ENCODE results near the gene SAMD15. TPM values are rescaled to one million over a fixed set of nuclear protein-coding genes. Genes with fewer than 3 reads are reported as not detected.

Gene SAMD15
- total and polyA plus RNA-seq, 7 donors, result 0.16 to 0.55 (median 0.31) TPM; not detected in 1

- H3K4me1 ChIP-seq, result peaks cover 0 to 20% (median 13%) of the 10 kb centered on the region in 4 donors
- no peak overlapping the region for H3K4me3 ChIP-seq
- WGBS, 2 donors, result 41 to 70% methylated on average over 4 of the region's 4 CpGs
- intact Hi-C loops (cut with DNase I), result no loop called here
- H3K9me3 ChIP-seq, result no peaks in the 10 kb centered on the region
- TF ChIP-seq EP300 (IDR thresholded peaks at IDR 0.05) (no peak), POLR2AphosphoS5 (IDR thresholded peaks at IDR 0.05) (no peak), POLR2A (IDR thresholded peaks at IDR 0.05) (no peak), CTCF (IDR thresholded peaks at IDR 0.05) (no peak)
- H3K27ac ChIP-seq, result no peak overlapping the region
- H3K27me3 ChIP-seq, result no peaks in the 10 kb centered on the region
- H3K36me3 ChIP-seq, result no peaks in the 10 kb centered on the region
- DNase-seq, result no peak
Measured at GRCh38 chr14:77372304-77372841, 4.8 kb upstream of the SAMD15 start.

- Histone ChIP-seq H3K27me3 (no peaks in the 10 kb centered on the region), H3K4me1 (peaks cover 0 to 25% (median 17%) of the 10 kb centered on the region in 4 donors), H3K4me3 (peak overlapping the region in 1 of 4 donors; percentile 92), H3K27ac (no peak overlapping the region), H3K36me3 (no peaks in the 10 kb centered on the region), H3K9me3 (no peaks in the 10 kb centered on the region)
- intact Hi-C loops (cut with DNase I), result no loop called here
- no peak for DNase-seq
- TF ChIP-seq CTCF (IDR thresholded peaks at IDR 0.05) (no peak), POLR2AphosphoS5 (IDR thresholded peaks at IDR 0.05) (no peak)
- 64 to 85% methylated on average over 9 of the region's 9 CpGs for WGBS, 2 donors
Measured at GRCh38 chr14:77375164-77375950, 1.8 kb upstream of the SAMD15 start.

- Histone ChIP-seq H3K27ac (peak overlapping the region; percentile 75 to 89 (median 84)), H3K9me3 (no peaks in the 10 kb centered on the region), H3K4me1 (peaks cover 0 to 25% (median 17%) of the 10 kb centered on the region in 4 donors), H3K27me3 (no peaks in the 10 kb centered on the region), H3K4me3 (peak overlapping the region; percentile 67 to 94 (median 80)), H3K36me3 (no peaks in the 10 kb centered on the region)
- no peak for DNase-seq
- intact Hi-C loops (cut with DNase I), result loop anchor here (2.0 kb wide), 2 partner anchors 55 to 83 kb away; partner anchors contain the start of genes AHSA1, GSTZ1 and POMT2
- 16 to 17% methylated on average over 24 of the region's 24 CpGs for WGBS, 2 donors
- TF ChIP-seq CTCF (IDR thresholded peaks at IDR 0.05) (no peak), POLR2AphosphoS5 (IDR thresholded peaks at IDR 0.05) (no peak), EP300 (IDR thresholded peaks at IDR 0.05) (no peak), POLR2A (IDR thresholded peaks at IDR 0.05) (no peak)
Measured at GRCh38 chr14:77375973-77376770, 1.0 kb upstream of the SAMD15 start.

- 9 to 17% methylated on average over 10 of the region's 10 CpGs for WGBS, 2 donors
- H3K36me3 ChIP-seq, result no peaks in the 10 kb centered on the region
- intact Hi-C loops (cut with DNase I), result loop anchor here (2.0 kb wide), 2 partner anchors 57 to 81 kb away; partner anchors contain the start of genes AHSA1, GSTZ1 and POMT2
- peak overlapping the region; percentile 67 to 94 (median 80) for H3K4me3 ChIP-seq
- peaks cover 0 to 25% (median 17%) of the 10 kb centered on the region in 4 donors for H3K4me1 ChIP-seq
- H3K9me3 ChIP-seq, result no peaks in the 10 kb centered on the region
- H3K27me3 ChIP-seq, result no peaks in the 10 kb centered on the region
- no peak for DNase-seq
- peak overlapping the region in 3 of 4 donors; percentile 81 to 89 (median 86) for H3K27ac ChIP-seq
- TF ChIP-seq POLR2A (IDR thresholded peaks at IDR 0.05), result no peak
- no peak for TF ChIP-seq CTCF (IDR thresholded peaks at IDR 0.05)
- no peak for TF ChIP-seq EP300 (IDR thresholded peaks at IDR 0.05)
- no peak for TF ChIP-seq POLR2AphosphoS5 (IDR thresholded peaks at IDR 0.05)
Measured at GRCh38 chr14:77377502-77377844, 294 bp downstream of the SAMD15 start.

All from sigmoid colon (tissue), 7 donors.